T1000 (cell line): ENCODE measurements around the gene NAV2.
"Not testable (repeated sequence)": the region's sequence is repeated elsewhere in the genome, so short reads cannot be mapped to it uniquely, and the experiment has no call there.

Source experiments
- DNase-seq: peaks from one replicate; lab custom pipeline; 2025; ENCODE audit warnings: mixed read lengths; lab: John Stamatoyannopoulos, UW

The NAV2 gene

GRCh38 chr11:19955660-19956059, 243.0 kb downstream of the NAV2 start:
- DNase-seq: no peak

DNA sequence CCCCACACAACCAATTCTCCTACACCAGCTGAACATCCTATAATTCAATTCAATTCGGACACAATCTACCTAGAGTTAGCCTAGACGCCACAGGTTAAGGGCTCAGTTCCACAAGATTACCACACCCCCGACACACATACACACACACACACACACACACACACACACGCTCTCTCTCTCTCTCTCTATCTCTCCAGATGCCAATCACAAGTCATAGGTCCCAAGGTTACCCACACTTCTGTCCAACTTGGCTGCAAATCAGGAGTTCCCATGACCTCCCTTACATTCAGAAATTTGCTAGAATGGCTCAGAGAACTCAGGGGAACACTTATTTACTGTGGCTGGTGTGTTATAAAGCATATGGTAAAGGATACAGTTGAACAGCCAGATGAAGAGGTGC, 243.6 kb downstream of the NAV2 start:
- no peak for DNase-seq

GRCh38 chr11:19957294-19957943, 244.8 kb downstream of the NAV2 start:
- no peak for DNase-seq

- DNase-seq: no peak
Observed at GRCh38 chr11:19958204-19958603, 245.6 kb downstream of the NAV2 start.

GRCh38 chr11:19959210-19959609, 246.6 kb downstream of the NAV2 start:
- DNase-seq: no peak

DNA sequence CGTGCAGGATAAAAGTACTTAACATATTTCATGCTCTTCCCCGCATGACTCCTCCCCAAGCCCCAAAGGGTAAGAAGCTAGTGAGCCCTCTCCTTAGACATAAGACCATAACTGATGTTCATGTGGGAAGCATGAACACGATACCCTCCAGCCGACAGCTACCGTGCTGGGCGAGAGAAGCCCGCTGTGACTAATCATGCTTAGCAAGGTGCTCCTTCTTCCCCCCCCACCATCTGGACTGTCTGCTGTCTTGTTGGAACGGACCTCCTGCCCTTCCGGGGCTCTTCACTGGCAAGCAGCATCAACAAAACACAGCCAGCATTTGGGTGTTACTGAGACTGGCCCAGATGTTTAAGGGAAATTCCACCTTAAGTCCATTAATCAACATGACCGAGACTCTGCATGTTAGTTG, 247.0 kb downstream of the NAV2 start:
- DNase-seq: no peak

GRCh38 chr11:19960410-19960809, 247.8 kb downstream of the NAV2 start:
- DNase-seq: not testable (repeated sequence)

DNA sequence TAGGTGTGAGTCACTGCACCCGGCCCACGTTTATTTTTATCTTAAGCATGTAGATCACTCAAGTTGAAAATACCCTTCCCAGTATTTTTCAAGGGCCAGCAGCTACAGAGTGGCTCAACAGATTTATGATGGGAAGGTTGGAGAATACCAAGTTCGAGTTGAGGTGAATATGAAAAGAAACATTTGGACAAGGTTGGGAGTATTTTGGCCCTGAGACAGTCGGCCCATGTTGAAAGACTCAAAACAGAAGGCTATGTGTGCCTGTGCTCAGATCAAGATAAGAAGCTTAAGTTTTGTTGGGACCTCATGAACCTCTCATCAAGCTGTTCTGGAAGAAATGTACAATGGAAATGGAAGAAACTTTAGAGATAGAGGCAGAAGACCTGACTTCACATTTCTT, 248.6 kb downstream of the NAV2 start:
- DNase-seq: no peak

GRCh38 chr11:19962053-19962800, 249.6 kb downstream of the NAV2 start:
- no peak for DNase-seq

DNA sequence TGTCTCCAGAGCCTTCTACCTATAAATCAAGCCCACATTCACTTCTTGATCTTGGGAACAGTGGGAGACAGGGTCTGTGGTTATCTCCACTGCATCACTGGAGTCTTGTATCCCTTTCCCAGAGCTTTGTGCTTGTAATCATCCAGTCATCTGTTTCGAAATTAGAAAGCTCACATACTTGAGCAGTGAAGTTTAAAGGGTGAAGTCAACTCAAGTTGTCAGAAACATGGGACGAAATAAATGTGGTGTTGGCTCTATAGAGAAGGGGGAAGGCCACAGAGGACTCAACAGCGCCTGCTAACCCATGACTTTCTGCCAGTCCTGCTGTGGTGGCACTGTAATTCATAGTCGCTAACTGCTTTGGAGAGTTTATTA, 250.2 kb downstream of the NAV2 start:
- DNase-seq: no peak

DNA sequence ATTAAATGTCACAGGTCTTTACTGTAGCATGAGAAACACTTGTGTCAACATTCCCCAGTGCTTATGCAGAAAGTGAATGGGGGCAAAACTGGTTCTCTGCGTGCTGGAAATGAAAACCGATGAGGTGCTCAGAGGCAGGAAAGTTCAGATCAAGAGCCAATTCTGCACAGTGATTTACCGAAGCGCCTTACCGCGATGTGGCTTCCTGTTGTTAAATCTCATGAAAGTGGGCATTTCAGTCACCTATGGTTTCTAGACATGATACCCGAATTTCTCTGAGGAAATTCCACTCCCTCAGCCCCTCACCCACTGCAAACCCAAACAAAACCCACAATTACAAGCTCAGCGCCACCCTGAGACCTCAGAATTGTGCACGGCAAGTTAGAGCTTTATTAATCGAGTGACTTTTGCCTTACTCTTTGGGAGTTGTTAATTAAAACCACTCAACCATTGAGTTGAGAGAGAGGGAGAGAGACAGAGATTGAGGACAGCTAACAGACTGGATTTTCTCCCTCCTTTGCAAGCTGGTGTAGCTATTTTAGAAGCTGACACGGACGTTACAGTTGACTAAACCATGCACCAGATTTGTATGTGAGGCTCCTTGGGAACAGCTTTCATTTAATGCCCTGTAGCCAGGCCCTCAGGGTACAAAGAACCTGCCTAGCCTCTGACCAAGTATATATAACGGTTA, 251.2 kb downstream of the NAV2 start:
- no peak for DNase-seq

DNA sequence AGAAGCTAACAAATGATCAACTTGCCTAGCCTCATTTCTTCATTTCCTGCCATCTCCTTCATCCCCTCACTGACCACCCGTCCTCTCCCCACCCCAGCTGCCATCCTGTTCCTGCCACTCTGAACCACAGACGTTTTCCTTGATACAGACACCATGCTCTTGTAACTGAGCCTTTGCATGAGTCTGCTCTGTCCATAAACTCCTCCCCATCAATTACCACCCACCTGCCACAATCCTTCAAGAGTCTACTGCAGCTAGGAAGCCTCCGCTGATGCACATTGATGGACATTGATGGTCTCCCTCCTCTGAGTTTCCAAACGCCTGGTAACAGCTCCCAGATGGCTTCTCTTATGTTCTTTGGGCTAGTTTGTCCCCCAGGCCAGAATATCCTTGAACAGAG, 253.8 kb downstream of the NAV2 start:
- DNase-seq: no peak

DNA sequence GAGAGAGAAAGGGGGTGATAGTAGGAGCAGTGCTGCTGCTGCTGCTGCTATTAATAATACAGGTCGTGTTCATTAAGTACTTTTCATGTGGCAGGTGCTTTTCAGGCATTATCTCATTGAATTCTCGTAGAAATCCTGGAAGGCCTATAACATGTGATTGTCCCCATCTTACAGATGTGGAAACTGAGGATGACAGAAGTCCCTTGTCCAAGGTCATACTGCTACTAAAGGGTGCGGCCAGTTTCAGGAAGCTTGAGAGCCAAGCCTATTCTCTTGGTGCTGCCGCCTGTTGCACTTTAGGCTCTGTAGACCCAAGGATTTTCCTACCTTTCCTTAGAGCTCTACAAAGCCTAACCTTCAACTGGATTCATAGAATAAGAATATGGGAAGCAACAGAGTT, 254.3 kb downstream of the NAV2 start:
- DNase-seq: no peak

GRCh38 chr11:19967787-19968186, 255.2 kb downstream of the NAV2 start:
- DNase-seq: no peak

GRCh38 chr11:19968860-19969259, 256.2 kb downstream of the NAV2 start:
- DNase-seq: no peak

GRCh38 chr11:19970944-19971343, 258.3 kb downstream of the NAV2 start:
- no peak for DNase-seq

GRCh38 chr11:19972091-19972490, 259.5 kb downstream of the NAV2 start:
- no peak for DNase-seq

DNA sequence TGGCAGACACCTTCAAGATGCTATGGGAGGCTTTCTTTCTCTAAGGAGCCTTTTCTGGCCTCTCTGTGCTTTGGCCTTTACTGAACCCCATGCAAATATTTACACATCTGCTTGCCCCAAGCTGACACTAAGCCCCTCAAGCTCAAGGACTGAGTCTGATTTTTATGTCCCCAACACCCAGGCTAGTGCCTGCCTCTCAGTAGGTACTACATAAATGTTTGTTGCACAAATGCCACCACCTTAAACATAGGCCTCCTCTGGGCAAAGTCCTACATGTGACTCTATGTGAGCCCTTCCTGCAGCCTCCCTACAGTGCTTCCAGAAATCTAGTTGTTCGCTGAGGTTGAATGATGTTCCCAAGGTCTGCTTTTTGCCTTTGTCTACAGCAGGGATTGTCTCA, 260.0 kb downstream of the NAV2 start:
- no peak for DNase-seq

DNA sequence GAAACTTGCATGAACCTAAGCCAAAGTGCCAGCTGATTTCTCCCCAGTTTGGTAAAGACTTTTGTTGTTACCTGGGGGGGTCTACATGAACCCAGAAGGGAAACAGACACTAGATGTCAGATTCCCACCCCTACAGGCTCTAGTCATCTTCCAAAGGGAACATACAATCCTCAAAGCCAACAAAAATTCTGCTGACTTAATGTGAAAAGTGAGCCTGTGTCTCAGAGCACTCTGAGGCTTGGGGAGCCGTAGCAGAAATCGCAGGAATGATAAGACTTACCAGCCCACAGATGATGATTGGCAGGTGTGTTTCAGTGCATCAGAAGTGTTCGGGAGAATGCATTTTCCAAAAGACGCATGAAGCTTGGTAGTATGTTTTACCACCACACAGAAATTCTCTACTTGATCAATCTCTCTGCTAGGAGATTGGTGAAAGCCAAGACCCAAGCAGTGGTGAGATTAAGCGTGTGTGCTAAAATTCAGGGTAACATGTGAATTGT, 260.5 kb downstream of the NAV2 start:
- DNase-seq: no peak

GRCh38 chr11:19974886-19975285, 262.2 kb downstream of the NAV2 start:
- no peak for DNase-seq

DNA sequence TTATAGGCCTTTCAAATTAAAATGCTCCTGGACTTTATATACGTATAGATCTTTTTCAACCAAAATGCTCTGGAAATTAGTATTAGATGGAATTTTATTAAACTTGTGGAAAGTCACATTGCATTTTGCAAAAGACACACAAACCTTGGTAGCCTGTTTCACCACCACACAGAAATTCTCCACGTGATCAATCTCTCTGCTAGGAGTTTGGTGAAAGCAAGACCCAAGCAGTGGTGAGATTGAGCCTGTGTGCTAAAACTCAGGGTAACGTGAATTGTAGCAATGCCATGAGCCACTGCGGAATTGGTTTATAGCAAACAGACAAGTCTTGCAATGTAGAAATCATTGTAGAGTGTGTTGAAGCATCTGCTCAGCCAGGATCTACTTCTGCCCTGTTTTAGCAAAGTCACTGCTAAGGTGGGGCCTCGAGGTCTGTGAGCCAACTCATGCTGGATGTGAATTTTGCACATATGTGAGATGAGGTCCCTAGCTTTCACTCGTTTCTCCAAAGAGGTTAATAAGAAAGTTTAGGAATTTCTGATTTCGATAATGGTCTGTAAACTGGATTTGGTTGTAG, 262.9 kb downstream of the NAV2 start:
- DNase-seq: no peak

GRCh38 chr11:19976281-19976941, 263.8 kb downstream of the NAV2 start:
- DNase-seq: no peak
